CD1c-positive myeloid dendritic cell (primary cell): ENCODE results near the gene AP2A2.

ENCODE experiments used
- DNase-seq: peaks from one replicate; pipeline ENCODE4 v3.0.0-alpha.2; 2016; ENCODE audit errors: extremely low spot score

The AP2A2 gene

GRCh38 chr11:898540-899190 lies 27.0 kb upstream of the AP2A2 start:
- DNase-seq, result no peak

- no peak for DNase-seq
These were observed 25.9 kb upstream of the AP2A2 start for GRCh38 chr11:899724-900123.

GRCh38 chr11:900545-900944 lies 25.1 kb upstream of the AP2A2 start:
- DNase-seq, result no peak

GRCh38 chr11:901452-902061 lies 24.1 kb upstream of the AP2A2 start:
- DNase-seq, result no peak

GRCh38 chr11:904380-904779 lies 21.3 kb upstream of the AP2A2 start:
- DNase-seq, result no peak

- DNase-seq, result no peak
These were observed 19.7 kb upstream of the AP2A2 start for GRCh38 chr11:905952-906351.

GRCh38 chr11:907668-908067 lies 18.0 kb upstream of the AP2A2 start:
- no peak for DNase-seq

- DNase-seq, result no peak
These were observed 17.4 kb upstream of the AP2A2 start for GRCh38 chr11:908273-908672.

- no peak for DNase-seq
These were observed 16.3 kb upstream of the AP2A2 start for GRCh38 chr11:909406-909805.

- peak; percentile 35 for DNase-seq
These were observed 15.6 kb upstream of the AP2A2 start for GRCh38 chr11:910044-910588.

- peak; percentile 87 for DNase-seq
These were observed 15.1 kb upstream of the AP2A2 start, which contains the start of gene CHID1 for GRCh38 chr11:910589-911030. TSS of gene CHID1 (minus strand) at chr11:910810. CDS start at chr11:904816, 5,994 bp downstream.

GRCh38 chr11:911031-911889 lies 14.4 kb upstream of the AP2A2 start:
- DNase-seq, result peak; percentile 89

- no peak for DNase-seq
These were observed 13.8 kb upstream of the AP2A2 start for GRCh38 chr11:911890-912219.

- no peak for DNase-seq
These were observed 13.4 kb upstream of the AP2A2 start for GRCh38 chr11:912266-912665.

- no peak for DNase-seq
These were observed 12.6 kb upstream of the AP2A2 start for GRCh38 chr11:913043-913442.

- no peak for DNase-seq
These were observed 11.5 kb upstream of the AP2A2 start for GRCh38 chr11:914204-914603.

- peak; percentile 59 for DNase-seq
These were observed 10.7 kb upstream of the AP2A2 start for GRCh38 chr11:914747-915501.

GRCh38 chr11:917426-917825 lies 8.2 kb upstream of the AP2A2 start:
- DNase-seq, result no peak

- no peak for DNase-seq
These were observed 3.6 kb upstream of the AP2A2 start for GRCh38 chr11:921921-922678.

- DNase-seq, result no peak
These were observed 1.8 kb upstream of the AP2A2 start for GRCh38 chr11:923691-924405.
